GM11168 (cell line): ENCODE measurements around the gene ZNF213.

Experiments
- in situ Hi-C: fragments of 300-500 bp; cut with MboI; formaldehyde crosslinking; loops from one replicate; pipeline ENCODE4 v1.12.0; 2022; ENCODE audit warnings: low sequenced_read_pairs; ENCODE audit not compliant: unreplicated experiment

Gene ZNF213, protein sequence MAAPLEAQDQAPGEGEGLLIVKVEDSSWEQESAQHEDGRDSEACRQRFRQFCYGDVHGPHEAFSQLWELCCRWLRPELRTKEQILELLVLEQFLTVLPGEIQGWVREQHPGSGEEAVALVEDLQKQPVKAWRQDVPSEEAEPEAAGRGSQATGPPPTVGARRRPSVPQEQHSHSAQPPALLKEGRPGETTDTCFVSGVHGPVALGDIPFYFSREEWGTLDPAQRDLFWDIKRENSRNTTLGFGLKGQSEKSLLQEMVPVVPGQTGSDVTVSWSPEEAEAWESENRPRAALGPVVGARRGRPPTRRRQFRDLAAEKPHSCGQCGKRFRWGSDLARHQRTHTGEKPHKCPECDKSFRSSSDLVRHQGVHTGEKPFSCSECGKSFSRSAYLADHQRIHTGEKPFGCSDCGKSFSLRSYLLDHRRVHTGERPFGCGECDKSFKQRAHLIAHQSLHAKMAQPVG

DNA sequence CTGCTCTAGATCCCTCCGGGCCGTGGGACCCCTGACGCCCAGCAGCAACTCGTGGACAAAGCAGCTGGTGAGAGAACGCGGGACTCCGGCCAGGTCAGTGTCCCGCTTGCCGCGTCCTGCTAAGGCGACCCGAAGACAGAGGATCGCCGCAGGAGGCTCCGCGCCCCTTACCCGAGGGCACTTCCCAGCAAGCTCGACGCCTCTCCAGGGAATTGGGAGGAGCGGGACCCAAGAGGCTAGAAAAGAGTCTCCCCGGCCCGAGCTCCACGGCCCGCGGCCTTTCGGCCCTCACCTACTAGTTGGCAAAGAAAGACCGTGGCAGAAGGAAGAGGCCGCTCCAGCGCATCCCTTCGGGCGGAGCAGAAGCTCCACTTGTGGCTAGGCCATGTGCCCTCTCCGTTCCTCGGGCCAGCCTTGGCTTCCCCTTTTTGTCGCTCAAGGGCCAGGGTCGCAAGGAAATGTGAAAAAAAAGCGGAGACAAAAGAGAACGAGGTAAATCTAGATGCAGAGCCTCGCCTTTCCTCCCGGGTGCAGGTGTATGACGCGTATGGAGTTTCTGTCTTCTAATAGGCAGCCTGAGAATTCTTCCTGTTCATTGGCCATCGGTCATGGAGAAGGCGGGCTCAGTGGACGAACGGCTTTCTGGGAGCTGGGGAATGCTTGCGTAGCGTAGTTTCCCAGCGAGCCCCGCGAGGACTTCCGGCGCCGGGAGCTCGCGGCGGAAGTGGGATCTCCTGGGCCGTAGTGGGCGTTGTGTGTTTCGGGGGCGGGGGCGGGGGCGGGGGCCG, at the start of gene ZNF213:
Gene ZNF213 (plus strand): TSS at position 692 of the 788 bp plus-strand sequence. CDS start 2,252 bp downstream, outside the sequence.
- in situ Hi-C loops, result no loop called here

DNA sequence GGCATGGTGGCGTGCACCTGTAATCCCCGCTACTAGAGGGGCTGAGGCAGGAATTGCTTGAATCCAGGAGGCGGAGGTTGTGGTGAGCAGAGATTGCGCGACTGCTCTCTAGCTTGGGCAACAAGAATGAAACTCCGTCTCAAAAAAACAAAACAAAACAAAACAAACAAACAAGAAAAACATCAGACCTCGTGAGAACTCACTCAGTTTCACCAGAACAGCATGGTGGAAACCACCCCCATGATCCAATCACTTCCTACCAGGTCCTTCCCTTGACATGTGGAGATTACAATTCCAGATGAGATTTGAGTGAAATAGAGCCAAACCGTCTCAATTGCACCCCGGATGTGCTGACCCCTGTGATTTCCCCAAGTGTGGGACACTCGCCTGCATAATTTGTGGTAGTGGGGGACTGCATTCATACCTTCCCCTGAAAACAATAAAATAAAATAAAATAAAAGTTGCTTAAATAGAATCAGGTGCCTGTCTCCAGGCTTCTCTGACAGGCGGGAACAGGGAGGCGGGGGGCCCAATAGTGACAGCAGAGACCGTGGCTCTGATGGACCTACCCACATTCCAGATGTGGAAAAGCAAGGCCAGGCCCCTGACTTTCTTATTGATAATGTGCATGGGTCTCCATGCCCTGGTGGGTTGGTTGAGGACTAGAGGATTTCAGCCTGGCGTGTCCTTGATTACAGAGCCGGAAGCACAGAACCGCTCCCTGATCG, 48.8 kb upstream of the ZNF213 start:
- in situ Hi-C loops, result no loop called here

DNA sequence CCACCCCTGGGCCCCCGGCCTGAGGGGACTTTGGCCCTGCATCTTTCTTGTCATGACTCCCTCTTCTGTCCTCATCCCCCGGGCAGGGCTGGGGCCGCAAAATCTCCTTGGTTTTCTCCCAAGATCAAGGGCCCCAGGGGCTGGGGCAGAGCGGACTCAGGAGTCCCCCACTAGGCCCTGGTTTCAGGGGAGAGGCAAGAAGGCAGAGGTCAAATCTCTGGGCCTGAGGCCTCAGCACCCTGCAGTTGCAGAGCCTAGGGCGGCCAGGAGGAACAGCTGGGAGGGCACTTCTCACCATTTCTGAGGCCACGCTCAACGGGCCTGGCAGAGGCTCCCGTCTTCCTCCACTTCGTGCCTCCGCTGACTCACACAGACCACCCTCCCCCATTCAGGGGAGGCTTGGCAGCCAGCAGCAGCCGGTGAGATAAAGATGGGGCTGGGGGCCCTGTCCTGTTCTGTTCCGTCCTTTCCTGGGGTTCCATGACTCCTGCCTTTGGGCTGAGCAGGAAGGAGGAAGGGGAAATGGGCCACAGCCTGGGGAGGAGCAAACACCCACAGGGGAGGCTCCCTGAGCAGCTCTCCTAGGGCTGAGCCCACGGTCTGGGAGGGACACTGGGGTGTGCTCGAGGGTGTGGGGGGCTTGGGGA, 48.1 kb upstream of the ZNF213 start:
- in situ Hi-C loops, result no loop called here

DNA sequence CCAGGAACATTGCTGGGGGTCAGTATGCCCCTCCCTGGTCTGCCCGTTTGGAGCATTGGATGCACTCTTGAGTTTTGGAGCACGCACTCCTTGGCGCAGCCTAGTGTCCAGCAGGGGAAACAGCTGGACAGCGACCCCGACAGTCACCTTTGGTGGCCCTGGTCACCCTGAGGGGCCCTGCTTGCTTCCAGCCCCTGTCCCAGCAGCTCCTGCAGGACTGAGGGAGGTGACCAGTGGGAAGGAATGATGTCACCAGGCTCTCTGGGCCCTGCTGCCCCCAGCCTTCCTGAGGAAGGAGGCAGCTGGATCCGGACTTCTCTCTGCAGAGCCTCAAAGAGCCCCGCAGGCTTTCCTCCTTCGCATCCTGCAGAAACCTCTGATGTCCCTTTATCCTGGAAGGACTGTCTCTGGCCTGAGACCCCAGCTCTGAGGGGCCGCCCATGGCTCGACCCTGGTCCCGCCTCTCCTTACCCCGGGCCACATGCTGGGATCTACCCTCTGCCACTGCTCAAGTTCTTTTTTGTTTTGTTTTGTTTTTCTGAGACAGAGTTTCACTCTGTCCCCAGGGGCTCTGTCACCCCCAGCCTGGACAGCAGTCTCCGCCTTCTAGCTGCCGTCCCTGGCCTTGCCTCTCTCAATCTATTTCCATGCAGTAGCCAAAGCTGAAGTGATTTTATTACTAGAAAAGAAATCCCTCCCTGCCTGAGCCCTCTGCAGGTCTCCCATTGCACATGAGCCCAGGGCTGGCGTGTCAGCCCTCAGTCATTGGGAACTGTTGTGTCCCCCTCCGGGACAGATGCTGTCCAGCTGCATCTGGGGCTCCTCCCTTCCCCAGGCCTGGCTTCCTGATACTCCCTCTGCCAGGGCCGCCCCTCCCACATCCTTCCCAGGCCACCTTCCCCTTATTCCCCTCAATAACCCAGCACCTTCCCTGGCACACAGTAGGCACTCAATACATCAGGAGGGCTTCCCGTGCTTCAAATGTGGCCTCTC, 47.3 kb upstream of the ZNF213 start:
- in situ Hi-C loops, result no loop called here

DNA sequence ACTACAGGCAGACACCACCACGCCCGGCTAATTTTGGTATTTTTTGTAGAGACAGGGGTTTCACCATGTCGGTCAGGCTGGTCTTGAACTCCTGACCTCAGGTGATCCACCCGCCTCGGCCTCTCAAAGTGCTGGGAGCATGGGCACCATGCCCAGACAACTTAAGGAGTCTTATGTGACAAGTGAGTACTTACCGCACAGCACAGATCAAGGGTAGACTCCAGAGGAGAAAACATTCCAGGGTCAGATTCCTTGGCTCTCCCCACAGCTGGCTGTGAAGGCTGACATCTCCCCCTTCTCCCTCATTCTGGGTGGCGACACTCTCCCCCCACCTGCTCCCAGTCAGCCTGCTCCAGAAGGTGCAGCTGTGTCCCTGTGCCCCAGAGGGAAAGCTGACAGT, 46.4 kb upstream of the ZNF213 start:
- in situ Hi-C loops, result no loop called here

DNA sequence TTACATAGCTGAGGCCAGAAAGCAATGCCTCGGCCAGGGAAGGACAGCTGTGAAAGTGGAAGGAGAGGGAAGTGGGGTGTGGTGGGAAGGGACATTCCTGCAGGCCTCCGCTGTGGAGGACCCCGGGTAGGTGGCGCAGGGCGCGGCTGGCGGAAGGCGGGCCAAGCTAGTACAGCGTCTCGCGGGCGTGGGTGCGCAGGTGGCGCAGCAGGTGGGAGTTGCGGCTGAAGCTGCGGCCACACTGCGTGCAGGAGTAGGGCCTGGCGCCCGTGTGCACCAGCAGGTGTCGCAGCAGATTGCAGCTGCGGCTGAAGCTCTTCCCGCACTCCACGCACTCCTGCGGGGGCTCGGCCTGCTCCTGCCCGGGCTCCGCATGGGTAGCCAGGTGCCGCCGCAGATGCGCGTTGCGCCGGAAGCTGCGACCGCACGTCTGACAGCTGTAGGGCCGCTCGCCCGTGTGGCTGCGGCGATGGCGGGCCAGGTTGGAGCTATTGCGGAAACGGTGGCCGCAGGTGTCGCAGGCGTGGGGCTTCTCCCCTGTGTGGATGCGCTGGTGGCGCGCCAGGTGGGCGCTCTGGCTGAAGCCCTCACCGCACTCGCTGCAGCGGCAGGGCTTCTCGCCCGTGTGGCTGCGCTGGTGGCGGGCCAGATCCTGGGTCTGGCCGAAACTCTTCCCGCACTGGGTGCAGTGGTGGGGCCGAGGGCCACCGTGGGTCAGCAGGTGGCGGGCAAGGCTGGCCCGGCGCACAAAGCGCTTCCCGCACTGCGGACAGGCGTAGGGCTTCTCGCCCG, 45.7 kb upstream of the ZNF213 start:
- in situ Hi-C loops, result no loop called here

DNA sequence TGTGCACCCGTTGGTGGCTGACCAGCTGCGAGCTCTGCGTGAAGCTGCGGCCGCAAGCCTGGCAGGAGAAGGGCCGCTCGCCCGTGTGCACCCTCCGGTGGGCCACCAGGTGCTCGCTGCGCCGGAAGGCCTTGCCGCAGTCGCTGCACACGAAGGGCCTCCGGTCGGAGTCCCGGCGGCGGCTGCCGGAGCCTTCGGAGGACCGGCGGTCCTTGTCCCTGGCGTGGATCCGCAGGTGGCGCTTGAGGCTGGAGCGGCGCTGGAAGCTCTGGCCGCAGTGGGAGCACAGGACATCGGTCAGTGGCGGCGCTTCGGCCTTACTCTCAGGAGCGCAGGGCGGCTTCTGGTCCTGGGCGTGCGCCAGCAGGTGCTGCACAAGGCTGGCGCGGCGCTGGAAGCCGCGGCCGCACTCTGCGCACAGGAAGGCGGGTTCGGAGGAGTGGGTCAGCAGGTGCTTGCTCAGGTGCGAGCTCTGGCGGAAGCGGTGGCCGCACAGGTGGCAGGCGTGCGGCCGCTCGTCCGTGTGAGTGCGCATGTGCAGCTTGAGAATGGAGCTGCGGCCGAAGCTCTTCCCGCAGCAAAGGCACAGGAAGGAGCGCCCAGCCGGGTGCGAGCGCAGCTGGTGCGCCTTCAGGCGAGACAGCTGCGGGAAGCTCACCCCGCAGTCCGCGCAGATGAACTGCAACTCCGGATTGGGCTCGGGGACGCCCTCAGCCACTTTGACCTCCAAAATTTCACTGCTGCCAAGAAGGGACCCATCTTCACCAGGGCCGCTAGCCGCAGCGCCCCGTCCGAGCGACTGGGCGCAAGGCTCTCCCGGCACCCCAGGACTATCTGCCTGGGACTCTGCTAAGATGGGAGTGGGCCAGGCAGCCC, 44.9 kb upstream of the ZNF213 start:
- in situ Hi-C loops, result no loop called here

DNA sequence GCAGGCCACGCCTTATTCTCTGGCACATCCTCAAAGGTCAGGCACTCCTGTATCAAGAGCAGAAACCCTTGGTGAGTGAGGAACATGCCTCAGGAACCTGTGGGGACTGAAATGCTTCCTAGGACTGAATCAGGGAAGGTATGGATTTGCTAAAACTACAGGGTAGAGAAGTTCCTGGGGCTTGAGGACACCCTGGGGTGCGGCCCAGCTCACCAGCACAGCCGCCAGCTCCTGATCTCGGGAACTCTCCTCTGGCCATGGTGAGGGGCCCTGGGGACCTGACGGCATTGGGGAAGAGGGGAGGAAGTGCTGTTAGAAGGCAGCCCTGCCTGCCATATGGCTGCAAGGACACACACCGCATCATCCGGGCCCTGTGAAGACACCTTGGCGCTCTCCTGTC, 43.3 kb upstream of the ZNF213 start:
- in situ Hi-C loops, result no loop called here

DNA sequence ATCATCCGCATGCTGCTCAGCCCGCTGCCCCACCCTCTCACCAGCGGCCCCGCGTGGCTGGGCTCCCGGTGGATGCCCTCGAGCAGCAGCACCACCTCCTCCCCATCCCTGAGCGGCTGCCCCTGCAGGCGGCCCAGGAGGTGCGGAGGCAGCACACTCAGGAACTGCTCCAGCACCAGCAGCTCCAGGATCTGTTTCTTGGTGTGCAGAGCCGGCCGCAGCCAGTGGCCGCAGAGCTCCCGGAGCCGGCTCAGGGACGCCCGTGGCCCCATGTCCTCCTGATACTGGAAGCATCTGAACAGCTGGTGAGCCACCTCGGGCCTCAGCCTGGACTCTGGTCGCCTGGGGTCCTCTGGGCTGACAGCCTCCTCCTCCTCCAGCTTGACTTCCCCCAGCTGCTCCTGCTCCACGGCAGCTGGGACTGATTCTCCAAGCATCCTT, 42.3 kb upstream of the ZNF213 start:
- in situ Hi-C loops, result no loop called here

DNA sequence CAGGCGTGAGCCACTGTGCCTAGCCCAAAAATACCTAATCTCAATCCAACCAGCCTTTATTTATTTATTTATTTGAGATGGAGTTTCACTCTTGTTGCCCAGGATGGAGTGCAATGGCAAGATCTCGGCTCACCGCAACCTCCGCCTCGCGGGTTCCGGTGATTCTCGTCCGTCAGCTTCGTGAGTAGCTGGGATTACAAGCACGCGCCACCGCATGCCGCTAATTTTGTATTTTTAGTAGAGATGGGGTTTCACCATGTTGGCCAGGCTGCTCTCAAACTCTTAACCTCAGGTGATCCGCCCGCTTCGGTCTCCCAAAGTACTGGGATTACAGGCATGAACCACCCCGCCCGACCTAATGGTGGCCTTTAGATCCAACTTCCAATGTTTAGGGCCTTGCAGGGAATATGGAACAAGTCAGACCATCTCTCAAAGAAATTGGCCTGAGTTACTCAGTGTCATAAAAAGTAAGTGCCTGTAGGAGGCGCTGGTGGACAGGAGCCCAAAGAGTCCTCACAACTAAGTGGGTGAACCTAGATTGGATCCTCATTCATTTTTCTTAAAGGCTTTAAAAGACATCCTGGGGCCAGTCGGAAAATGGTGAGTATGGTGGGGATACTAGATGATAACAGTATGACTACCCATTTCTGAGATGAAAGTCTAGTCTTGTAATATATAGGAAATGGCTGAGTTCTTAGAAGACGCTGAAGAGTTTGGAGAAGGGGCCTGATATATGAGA, 40.4 kb upstream of the ZNF213 start:
- in situ Hi-C loops, result no loop called here

DNA sequence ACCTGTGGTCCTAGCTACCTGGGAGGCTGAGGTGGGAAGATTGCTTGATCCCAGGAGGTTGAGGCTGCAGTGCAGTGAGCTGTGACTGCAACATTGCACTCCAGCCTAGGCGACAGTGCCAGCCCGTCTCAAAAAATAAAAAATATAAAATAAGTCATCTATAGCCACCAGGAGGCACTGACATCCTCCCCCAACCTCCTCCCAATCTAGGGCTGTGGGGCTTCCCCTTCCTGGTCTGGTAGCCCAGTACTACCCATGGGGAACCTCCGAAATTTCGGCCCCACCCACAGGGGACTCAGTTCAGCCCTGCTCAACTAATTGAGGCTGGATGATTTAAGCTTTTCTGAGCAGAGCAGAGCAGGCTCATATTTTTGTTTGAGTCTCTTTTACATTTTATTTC, 39.0 kb upstream of the ZNF213 start:
- in situ Hi-C loops, result no loop called here

DNA sequence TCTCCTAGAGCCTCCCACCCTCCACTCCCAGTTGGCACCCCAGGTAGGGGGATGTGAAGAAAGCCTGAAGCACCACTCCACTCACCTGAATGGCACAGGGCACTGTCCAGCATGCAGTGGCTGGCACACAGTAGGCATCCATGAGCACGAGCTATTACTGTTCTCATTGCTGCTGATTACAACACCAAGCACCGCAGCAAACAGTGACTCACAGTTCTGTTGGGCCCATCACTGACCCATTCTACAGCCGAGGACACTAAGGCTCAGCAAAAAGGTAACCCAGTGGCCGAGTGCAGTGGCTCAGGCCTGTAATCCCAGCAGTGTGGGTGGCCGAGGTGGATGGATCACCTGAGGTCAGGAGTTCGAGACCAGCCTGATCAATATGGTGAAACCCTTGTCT, 38.5 kb upstream of the ZNF213 start:
- in situ Hi-C loops, result no loop called here

DNA sequence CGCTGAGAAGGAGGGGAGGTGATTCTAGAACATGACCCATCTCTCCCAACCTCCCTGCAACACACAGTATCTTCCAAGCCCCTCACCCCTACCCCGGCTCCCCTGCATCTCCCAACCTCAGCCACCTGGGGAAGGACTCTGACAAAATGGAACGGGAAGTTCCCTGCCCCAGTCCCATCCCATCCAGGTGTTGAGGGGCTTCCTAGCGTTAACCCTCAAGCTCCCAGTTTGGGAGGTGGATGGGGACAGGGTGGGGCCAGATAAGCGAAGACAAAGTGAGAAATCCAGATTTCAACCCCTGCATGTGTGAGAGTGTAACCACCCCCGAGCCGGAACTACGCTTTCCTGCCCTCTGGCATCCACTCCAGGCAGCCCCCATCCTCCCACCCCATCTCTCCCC, 37.6 kb upstream of the ZNF213 start:
- in situ Hi-C loops, result no loop called here

DNA sequence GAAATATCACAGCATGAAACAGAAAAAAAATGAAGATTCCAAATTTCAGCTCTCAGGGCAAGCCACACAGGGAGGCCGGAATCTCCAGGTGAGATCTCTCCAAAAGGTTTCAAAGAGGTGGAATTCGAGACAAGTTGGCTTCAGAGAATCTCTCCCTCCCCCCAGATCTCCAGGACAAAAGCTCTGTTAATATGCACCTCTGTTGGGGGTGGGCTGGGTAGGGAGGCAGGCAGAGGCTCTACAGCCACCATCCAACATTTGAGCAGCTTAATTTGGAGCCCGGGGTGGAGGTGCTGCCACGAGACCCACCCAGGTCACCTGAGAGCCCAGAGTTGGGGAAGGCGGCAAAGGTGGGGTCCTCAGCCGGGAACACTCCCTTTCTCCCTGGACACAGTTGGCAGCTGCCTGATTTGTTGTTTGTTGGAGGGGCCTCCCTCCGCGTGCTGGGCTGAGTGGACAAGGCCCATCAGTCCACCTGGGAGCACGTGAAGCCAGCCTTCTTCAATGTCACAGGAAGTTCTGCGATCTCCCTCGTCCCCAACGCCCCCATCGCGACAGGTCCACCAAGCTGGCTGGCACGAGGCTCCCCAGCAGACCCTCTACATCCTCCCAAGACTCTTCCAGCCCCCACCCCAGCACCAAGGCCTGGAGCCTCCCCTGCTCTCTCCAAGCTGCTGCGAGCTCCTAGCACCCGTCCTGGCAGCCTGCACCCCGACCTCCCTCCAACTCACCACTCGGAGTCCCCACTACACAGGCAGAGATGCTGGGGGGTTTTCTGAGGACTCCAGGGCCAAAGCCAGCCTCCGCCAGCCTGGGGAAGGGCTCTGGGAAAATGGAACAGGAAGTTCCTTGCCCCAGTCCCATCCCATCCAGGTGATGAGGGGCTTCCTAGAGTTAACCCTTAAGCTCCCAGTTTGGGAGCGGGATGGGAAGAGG, 36.1 kb upstream of the ZNF213 start, which contains the start of gene ZSCAN10:
Gene ZSCAN10 (minus strand): TSS at position 836 of the 936 bp plus-strand sequence. CDS start 6,357 bp downstream, outside the sequence.
- in situ Hi-C loops, result no loop called here

DNA sequence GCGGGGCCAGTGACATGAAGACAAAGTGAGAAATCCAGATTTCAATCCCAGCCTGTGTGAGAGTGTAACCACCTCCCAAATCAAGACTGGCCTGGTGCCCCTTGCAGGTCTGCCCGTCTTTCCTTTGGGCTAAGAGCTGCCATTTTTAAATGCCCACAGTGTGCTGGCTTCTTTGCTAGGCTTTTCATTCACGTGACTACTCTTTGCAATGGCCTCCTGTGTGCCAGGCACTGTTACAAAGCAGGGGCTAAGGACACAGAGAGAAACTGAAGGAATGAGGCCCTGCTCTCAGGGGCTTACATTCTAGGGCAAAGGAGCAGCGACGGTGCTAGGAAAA, 35.5 kb upstream of the ZNF213 start:
- in situ Hi-C loops, result no loop called here
